Neural cell (in vitro differentiated cells): Measurements from ENCODE around the gene TAC3.

Experiments
- EZH2 ChIP-seq: fragments of 200-600, 300-800 bp; shearing (Covaris generic), sonication (generic); IDR thresholded peaks from 2 replicates; pipeline ENCODE4 v1.6.1; 2014; ENCODE audit warnings: antibody characterized with exemption, low read length, borderline replicate concordance, mild to moderate bottlenecking; ENCODE audit not compliant: insufficient read depth, poor library complexity, severe bottlenecking
- MXI1 ChIP-seq: fragments of 450-650 bp; conservative IDR thresholded peaks from 2 replicates; pipeline ENCODE4 v1.6.1; 2014; ENCODE audit warnings: antibody characterized with exemption, mild to moderate bottlenecking; ENCODE audit not compliant: poor library complexity, severe bottlenecking
- POLR2AphosphoS5 ChIP-seq: IDR thresholded peaks from 2 replicates; pipeline ENCODE4 v1.6.1; 2012
- RAD21 ChIP-seq: fragments of 450-650 bp; conservative IDR thresholded peaks from 2 replicates; pipeline ENCODE4 v1.6.1; 2014; ENCODE audit warnings: antibody characterized with exemption, mild to moderate bottlenecking, moderate library complexity
- TAF1 ChIP-seq: IDR thresholded peaks from 2 replicates; pipeline ENCODE4 v1.6.1; 2012; ENCODE audit warnings: low read depth
- TF ChIP-seq, protein P1 (sequence below): fragments of 450-650 bp; IDR thresholded peaks from 2 replicates; pipeline ENCODE4 v1.5.1; 2014; ENCODE audit warnings: antibody characterized with exemption, mild to moderate bottlenecking, moderate library complexity; ENCODE audit not compliant: poor library complexity, severe bottlenecking
- TF ChIP-seq, protein P2 (sequence below): IDR thresholded peaks from 2 replicates; pipeline ENCODE4 v1.6.1; 2012; ENCODE audit warnings: borderline replicate concordance

DNA sequence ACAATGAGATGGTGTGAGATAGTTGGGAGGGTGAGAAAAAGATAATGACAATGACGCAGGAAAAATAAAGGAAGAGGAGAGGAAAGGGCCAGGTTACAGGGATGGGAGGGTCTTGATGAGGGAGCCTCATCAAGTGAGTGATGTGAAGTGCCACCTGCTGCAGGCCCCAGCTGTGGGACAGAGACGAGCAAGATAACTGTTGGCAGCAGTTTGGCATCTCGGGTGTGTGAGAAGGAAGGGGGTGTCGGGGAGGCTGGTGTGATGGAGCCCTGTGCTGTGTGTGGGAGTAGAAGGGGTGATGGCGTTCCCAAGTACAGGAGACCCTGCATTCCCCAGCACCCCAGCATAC is 11.4 kb upstream of the TAC3 start:
- TF ChIP-seq, protein P1, sequence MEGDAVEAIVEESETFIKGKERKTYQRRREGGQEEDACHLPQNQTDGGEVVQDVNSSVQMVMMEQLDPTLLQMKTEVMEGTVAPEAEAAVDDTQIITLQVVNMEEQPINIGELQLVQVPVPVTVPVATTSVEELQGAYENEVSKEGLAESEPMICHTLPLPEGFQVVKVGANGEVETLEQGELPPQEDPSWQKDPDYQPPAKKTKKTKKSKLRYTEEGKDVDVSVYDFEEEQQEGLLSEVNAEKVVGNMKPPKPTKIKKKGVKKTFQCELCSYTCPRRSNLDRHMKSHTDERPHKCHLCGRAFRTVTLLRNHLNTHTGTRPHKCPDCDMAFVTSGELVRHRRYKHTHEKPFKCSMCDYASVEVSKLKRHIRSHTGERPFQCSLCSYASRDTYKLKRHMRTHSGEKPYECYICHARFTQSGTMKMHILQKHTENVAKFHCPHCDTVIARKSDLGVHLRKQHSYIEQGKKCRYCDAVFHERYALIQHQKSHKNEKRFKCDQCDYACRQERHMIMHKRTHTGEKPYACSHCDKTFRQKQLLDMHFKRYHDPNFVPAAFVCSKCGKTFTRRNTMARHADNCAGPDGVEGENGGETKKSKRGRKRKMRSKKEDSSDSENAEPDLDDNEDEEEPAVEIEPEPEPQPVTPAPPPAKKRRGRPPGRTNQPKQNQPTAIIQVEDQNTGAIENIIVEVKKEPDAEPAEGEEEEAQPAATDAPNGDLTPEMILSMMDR: no peak
- TF ChIP-seq EZH2 (no peak), TAF1 (no peak), MXI1 (no peak), RAD21 (no peak), POLR2AphosphoS5 (no peak)
- TF ChIP-seq, protein P2, sequence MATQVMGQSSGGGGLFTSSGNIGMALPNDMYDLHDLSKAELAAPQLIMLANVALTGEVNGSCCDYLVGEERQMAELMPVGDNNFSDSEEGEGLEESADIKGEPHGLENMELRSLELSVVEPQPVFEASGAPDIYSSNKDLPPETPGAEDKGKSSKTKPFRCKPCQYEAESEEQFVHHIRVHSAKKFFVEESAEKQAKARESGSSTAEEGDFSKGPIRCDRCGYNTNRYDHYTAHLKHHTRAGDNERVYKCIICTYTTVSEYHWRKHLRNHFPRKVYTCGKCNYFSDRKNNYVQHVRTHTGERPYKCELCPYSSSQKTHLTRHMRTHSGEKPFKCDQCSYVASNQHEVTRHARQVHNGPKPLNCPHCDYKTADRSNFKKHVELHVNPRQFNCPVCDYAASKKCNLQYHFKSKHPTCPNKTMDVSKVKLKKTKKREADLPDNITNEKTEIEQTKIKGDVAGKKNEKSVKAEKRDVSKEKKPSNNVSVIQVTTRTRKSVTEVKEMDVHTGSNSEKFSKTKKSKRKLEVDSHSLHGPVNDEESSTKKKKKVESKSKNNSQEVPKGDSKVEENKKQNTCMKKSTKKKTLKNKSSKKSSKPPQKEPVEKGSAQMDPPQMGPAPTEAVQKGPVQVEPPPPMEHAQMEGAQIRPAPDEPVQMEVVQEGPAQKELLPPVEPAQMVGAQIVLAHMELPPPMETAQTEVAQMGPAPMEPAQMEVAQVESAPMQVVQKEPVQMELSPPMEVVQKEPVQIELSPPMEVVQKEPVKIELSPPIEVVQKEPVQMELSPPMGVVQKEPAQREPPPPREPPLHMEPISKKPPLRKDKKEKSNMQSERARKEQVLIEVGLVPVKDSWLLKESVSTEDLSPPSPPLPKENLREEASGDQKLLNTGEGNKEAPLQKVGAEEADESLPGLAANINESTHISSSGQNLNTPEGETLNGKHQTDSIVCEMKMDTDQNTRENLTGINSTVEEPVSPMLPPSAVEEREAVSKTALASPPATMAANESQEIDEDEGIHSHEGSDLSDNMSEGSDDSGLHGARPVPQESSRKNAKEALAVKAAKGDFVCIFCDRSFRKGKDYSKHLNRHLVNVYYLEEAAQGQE: no peak
